ENCODE results near the gene NR3C1.

The NR3C1 gene

DNA sequence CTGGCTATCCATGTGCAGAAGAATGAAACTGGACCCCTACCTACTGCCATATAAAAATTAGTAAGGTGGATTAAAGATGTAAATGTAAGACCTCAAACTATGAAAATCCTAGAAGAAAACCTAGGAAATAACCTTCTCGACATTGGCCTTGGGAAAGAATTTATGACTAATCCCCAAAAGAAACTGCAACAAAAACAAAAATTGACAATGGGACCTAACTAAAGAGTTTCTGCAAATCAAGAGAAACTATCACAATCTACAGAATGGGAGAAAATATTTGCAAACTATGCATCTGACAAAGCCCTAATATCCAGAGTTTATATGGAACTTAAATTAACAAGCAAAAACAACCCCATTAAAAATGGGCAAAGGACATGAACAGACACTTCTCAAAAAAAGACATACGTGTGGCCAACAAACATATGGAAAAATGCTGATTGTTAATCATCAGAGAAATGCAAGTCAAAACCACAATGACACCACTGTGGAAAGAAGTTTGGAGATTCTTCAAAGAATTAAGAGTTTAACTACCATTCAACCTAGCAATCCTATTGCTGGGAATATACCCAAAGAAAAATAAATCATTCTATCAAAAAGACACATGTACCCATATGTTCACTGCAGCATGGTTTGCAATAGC, 98.5 kb downstream of the NR3C1 start:
- DNase-seq: no peak

DNA sequence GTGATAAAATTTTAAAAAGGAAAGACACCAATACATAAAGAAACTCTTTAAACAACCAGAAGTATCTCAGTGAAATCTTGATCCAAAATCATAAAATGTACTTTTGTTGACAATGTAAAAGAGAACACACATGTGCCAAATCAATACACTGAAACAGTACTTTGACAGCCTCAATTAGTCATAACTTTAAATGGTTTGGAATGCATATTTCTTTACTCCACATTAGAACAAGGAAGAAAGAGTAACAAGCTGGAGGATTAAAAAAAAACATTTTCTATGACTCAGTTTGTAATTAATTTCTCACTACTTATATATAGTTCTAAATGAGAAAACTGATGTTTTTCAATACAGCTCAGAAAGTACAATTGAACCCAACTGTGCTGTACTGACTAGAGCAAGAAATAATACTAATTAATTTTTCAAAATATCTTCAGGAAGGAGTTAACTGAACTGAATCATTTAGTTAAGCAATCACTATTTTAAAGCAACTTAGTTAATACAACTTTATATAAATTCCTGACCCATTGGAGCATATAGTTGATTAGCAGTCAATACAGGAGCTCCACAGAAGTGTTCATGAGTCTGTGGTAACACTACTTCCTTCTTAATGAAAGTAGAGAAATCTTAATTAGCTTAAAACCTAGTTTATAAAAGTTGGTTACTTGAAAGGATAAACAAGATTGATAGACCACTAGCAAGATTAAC, 101.0 kb downstream of the NR3C1 start:
- no peak for DNase-seq

GRCh38 chr5:143297756-143298155, 105.7 kb downstream of the NR3C1 start:
- DNase-seq: no peak

- no peak for DNase-seq
Observed at GRCh38 chr5:143290125-143290524, 113.4 kb downstream of the NR3C1 start.

DNA sequence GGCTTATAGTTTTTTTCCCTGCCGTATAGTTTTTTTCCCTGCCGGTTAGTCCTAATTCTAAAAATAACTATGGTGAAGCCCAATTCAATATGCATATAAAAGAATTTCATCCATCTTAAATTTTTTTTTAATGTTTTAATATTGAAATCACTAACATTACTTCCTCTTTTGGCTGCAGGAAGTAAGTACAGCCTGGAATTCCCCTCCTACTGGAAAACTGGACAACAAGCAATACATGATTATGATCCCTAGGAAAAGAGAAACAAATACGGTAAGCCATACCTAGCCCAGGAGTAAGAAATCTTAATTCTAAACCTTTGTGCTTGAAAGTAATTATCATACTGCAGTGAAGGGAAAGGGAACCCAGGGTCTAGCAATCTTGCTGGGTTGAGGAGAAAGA, 119.0 kb downstream of the NR3C1 start:
- DNase-seq: no peak

- no peak for DNase-seq
Observed at GRCh38 chr5:143284002-143284401, 119.5 kb downstream of the NR3C1 start.

- DNase-seq: no peak
Observed at GRCh38 chr5:143281226-143281625, 122.3 kb downstream of the NR3C1 start.

- no peak for DNase-seq
Observed at GRCh38 chr5:143279698-143280097, 123.8 kb downstream of the NR3C1 start.

GRCh38 chr5:143277536-143277935, 126.0 kb downstream of the NR3C1 start:
- no peak for DNase-seq

GRCh38 chr5:143275512-143276363, 127.7 kb downstream of the NR3C1 start:
- no peak for DNase-seq

- DNase-seq: no peak
Observed at GRCh38 chr5:143274952-143275351, 128.5 kb downstream of the NR3C1 start.

DNA sequence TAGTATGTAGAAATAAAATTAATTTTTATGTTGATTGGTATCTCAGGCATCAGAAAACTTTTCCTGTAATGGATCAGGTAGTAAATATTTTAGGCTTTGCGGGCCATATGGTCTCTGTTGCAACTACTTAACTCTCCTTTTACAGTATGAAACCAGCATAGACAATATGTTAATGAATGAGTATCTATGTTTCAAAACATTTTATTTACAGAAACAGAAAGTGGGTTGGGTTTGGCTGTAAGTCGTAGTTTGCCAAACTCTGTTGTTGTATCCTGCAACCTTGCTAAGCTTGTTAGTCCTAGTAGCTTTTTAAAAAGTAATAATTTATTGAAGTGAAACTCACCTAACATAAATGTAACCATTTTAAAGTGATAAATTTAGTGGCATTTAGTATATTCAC, 132.1 kb downstream of the NR3C1 start:
- no peak for DNase-seq

DNA sequence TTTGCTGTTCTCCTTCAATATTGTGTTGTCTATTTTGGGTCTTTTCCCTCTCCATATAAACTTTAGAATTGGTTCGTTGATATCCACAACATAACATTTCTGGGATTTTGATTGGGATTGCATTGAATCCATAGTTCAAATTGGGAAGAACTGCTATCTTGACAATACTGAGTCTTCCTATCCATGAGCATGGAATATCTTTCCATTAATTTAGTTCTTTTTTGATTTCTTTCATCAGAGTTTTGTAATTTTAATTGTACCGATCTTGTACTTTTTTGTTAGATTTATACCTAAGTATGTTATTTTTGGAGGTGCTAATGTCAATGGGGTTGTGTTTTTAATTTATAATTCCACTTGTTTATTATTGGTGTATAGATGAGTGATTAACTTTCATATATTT, 135.1 kb downstream of the NR3C1 start:
- DNase-seq: no peak

- no peak for DNase-seq
Observed at GRCh38 chr5:143267186-143267585, 136.3 kb downstream of the NR3C1 start.

GRCh38 chr5:143265995-143266394, 137.5 kb downstream of the NR3C1 start:
- DNase-seq: no peak

- DNase-seq: no peak
Observed at GRCh38 chr5:143263272-143263810, 140.1 kb downstream of the NR3C1 start.

- DNase-seq: no peak
Observed at GRCh38 chr5:143262393-143263174, 140.9 kb downstream of the NR3C1 start.

GRCh38 chr5:143261748-143262392, 141.6 kb downstream of the NR3C1 start:
- peak; percentile 6 to 25 for DNase-seq

- no peak for DNase-seq
Observed at GRCh38 chr5:143259254-143259605, 144.3 kb downstream of the NR3C1 start.

DNA sequence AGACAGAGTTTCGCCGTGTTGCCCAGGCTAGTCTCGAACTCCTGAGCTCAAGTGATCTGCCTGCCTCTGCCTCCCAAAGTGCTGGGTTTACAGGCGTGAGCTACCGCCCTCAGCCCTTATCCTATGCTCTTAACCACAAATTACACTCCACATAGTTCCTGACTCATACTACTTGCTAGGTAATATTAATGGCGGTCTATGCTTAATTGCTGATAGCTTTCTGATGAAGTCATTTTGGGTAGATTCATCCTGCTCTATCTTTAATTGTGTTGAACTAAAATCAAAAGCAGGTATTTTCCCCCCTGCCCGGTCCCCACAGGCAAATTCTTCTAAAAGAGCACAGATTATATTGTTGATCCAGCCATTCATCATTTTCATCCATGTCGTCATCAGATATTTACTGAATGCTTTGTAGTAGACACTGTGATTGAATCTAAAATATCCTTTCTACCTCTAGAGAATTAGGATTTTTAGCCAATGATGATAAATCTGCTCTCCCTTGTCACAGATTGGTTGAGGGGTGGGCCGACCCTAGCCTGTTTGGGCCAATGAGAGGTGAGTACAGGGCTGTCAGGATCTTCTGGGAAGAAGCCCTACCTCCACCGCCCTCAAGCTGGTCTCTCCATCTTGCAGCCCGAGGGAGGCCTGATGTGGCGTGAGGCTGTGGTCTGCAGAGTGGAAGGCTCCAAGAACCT, 144.8 kb downstream of the NR3C1 start:
- no peak for DNase-seq

DNA sequence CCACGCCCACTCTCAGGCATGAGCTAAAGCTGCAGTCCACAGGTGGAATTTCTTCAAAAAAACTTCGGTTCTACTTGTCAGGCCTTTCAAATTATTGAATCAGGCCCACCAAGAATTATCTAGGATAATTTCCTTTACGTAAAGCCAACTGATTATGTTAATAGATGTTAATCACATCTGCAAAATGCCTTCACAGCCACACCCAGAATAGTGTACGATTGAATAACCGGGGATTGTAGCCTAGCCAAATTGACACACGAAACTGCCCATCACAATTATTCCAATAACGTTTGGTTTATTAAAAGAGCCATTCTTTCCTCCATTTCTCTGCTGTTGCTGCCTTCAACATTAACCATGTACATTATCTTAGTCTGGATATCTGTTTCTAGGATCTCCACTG, 148.7 kb downstream of the NR3C1 start:
- DNase-seq: no peak

- DNase-seq: no peak
Observed at GRCh38 chr5:143251946-143252345, 151.5 kb downstream of the NR3C1 start.
